Fibroblast of gingiva (primary cell): Measurements from ENCODE around the gene TBX19.
A peak's percentile ranks its signal among the peaks of the same experiment; 100 is the strongest.

Source experiments
- DNase-seq: peaks from one replicate; pipeline ENCODE4 v3.0.0-alpha.2; 2011; ENCODE audit warnings: low read depth

The TBX19 gene

DNA sequence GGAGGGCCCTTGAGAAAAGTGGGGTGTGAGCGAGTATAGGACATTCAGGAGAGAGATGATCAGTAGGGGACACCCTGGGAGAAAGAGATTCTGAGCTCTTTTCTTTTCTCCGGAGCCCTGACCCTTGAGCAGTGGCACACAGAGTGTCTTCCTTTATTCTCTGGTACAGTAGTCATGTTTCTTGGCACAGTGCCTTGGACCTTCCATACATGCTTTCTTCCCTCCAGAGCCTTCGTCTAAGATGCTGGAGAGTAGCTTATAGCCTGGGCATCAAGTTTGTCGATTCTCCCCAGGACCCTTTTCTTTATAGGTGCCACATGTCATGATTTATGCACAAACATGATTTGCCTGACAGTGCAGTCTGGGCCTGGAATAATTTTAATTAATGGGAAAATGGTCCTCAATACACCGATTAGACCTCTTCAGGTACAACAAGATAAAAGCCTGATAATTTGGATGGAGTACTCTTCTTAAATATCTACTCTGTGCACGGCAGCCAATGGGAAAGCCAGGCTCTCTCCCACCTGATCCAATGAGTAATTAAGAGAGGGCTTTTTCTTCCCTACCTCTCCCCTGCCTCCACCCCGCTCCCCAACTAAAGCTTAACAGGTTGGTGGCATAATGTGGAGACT lies at the start of gene TBX19:
Gene TBX19, plus strand, starts transcription at position 582 of the 632 bp plus-strand sequence. CDS start 214 bp downstream, outside the sequence.
- DNase-seq = no peak

- no peak for DNase-seq
Measured at GRCh38 chr1:168234846-168235547, 45.7 kb upstream of the TBX19 start.

GRCh38 chr1:168235548-168235885 lies 45.2 kb upstream of the TBX19 start:
- peak; percentile 58 for DNase-seq

GRCh38 chr1:168235937-168236336 lies 44.7 kb upstream of the TBX19 start:
- DNase-seq = no peak

- no peak for DNase-seq
Measured at GRCh38 chr1:168236836-168237611, 43.7 kb upstream of the TBX19 start.

DNA sequence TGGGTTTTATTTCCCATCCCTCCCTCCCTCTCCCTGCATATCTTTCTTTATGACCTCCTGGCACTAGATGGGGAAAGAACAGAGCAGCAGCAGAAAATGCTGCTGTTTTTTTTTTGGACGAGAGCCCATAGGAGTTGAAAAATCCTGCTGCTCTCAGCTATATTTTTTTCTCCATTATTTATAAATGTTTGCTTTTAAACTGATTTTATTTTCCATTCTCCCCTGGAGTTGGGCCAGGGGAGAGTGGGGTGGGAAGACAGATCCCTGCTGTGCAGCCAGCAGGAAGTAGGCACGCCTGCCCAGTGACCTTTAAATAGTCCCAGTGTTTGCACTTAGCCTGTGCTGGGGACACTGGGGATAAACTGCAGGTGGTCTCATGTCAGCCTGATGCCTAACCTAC lies 37.5 kb upstream of the TBX19 start:
- no peak for DNase-seq

GRCh38 chr1:168243636-168244212 lies 37.0 kb upstream of the TBX19 start:
- no peak for DNase-seq

- DNase-seq = no peak
Measured at GRCh38 chr1:168245042-168245441, 35.6 kb upstream of the TBX19 start.

DNA sequence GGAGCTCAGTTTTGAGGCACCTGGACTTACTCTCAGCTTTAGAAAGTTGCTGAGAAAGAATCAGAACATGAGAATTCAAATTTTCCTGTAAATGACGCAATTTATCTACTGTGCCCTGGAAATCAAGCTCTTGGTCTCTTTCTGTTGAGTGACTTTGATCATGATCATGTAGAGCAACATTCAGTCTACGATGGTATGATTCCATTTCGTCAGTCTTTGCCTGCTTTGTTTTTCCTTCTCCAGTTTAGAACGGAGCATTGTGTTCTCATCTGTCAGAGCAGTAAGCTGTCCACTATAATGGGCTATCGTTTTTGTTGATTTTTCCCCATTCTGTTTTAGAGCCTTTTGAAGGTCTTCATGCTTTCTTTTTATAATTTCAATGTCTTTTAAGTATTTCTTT lies 34.2 kb upstream of the TBX19 start:
- DNase-seq = no peak

DNA sequence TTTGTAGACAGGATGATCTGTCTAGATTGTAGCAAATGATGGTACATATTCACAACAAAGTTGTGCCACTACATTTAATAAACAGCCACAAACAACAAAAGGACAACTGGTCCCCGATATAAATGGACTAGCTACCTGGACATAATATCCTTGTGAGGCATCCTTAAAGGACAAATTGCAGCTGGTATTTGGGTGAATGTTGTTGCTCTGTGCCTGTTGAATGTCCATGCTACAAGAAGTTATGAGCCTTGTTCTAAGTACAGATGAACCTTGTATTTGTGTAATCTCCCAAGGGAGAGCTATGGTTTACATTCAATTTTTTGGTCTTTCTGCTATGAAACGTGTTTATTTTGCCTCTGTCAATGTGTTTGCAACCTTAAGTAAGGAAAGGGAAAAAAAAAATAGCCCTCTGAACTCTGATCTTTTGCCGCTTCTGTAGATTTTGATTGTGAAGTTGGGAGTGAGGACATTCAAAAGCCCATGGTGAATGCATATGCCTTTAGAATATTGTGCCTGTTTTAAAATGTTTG lies 28.4 kb upstream of the TBX19 start:
- peak; percentile 60 for DNase-seq

DNA sequence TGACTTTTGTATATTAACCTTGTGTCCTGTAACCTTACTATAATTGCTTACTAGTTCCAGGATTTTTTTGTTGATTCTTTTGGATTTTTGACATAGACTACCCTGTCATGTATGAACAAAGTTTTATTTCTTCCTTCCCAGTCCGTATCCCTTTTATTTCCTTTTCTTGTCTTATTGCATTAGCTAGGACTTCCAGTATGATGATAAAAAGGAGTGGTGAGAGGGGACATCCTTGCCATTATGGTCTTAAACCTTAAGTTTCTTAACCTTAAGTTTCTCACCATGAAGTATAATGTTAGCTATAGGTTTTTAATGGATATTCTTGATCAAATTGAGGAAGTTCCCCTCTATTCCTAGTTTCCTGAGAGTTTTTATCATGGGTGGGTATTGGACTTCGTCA lies 24.5 kb upstream of the TBX19 start:
- DNase-seq = no peak

- DNase-seq = no peak
Measured at GRCh38 chr1:168257397-168257796, 23.3 kb upstream of the TBX19 start.

GRCh38 chr1:168259567-168259966 lies 21.1 kb upstream of the TBX19 start:
- no peak for DNase-seq

DNA sequence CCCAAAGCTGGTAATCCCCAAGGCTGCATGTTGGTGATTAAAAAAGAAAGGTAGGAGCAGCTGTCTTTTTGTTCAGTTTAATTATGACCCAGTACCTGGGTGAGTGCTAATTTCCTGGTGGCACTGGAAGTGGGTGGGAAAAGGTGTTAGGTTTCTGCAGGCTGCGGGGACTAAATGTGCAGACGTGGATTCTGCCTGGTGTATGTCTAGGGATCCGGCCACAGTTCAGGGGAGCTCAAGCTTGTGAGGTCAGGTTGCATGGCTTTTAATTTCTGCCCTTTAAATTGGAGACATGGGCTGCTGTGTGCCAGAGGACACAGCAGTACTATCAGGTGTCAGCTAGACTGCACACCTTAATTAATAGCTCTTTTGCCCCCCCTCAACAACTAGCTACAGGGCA lies 20.3 kb upstream of the TBX19 start:
- no peak for DNase-seq

DNA sequence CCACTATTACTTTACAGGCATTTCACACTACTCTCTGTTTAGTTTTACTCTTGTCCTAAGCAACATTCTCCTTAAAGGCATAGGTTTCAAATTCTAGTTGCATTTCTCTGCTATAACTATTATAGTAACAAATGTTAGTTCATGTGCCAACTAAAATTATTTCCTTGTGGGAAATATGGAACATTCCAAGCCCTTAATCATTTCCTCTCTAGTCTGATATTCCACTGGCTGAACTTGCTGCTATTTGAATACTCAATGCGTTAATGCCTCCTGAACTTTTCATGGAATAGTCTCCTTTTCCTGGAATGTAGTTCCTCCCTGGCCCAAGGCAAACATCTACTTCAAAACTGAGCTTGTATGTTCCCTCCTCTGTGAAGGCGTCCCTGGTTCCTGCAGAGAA lies 19.3 kb upstream of the TBX19 start:
- peak; percentile 68 for DNase-seq

DNA sequence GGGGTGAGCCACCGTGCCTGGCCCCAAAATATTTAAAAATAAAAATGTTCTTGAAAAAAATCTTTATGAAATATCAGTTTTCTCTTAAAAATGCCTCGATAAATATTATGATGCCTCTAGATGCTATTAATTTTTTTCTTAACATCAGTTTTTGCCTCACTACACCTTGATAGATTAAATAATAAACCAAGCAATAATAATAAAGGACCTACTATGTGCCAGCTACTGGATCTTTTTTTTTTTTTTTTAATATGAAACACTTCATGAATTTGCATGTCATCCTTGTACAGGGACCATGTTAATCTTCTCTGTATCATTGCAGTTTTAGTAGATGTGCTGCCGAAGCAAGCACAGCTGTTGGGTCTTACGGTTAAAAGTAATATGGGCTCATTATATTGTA lies 17.5 kb upstream of the TBX19 start:
- no peak for DNase-seq

DNA sequence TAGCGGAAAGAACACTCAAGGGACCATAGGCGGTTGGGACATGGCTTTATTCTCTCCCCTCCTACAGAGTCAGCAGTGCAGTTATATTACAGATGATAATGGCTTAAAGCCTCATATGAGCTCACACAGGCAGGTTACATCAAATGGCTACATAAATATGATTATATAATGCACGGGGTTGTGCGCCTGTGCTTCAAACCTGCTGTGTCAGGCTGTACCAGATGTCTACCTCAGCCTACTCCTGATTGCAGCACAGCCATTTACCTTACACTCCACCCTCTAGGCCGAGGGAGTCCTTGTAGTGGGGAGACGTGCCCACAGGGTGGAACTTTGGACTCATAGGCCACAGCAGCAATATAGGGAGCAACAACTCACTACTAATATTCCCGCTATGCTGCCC lies 16.4 kb upstream of the TBX19 start:
- no peak for DNase-seq

- no peak for DNase-seq
Measured at GRCh38 chr1:168265596-168265995, 15.1 kb upstream of the TBX19 start.

DNA sequence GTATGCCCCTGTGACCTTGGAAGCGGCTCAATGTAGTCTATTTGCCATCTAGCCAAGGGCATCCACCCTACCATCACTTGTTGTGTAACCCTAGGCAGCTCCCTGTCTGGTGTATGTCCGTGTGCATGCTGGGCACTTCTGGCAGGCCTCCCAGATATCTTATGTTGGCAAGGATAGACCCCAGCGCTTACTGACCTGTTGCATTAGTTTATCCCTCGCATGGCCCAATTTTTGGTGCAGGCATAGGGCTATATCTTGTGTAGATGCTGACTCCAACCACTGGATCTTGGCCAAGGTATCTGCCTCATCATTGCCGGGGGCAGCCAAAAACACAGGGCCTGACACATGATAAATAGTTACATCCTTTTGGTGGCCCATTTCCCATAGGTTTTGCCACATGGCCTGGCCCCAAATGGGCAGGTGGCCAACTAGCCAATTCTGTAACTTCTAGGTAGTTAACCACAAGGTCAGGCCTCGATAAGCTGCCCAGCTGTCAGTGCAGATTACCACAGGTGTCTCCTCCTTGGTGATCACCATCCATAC lies 14.0 kb upstream of the TBX19 start:
- DNase-seq = no peak

DNA sequence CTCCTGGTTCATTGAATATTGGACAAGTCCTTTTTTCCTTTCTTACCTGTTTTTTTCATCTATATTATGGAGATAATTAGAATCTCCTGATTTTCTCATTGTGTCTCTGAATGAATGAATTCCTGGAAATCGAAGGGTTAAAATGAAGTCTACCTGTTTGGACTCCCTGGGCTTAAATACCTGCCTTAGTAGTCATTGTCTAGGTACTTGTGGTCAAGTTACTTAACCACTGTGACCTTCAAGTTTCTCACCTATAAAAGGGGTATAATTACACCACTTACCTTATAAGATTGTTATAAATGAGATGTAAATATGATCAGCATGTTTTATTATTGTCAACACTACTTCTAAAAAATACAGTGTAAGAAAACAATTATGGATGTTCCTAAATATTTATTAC lies 9.0 kb upstream of the TBX19 start:
- no peak for DNase-seq

DNA sequence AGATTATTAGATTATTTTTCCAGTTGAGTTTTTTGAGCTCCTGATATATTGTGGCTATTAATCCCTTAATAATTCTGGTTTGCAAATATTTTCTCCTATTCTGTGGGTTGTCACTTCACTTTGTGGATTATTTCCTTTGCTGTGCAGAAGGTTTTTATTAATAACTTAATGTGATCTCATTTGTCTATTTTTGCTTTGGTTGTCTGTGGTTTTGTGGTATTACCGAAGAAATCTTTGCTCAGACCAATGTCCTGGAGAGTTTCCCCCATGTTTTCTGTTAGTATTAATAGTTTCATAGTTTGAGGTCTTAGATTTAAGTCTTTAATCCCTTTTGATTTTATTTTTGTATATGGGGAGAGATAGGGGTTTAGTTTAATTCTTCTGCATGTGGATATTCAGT lies 7.1 kb upstream of the TBX19 start:
- DNase-seq = no peak

- DNase-seq = no peak
Measured at GRCh38 chr1:168279253-168279652, 1.4 kb upstream of the TBX19 start.
